AML-193 (cell line): Measurements from ENCODE around the gene CLDN22.

Experiments
- DNase-seq, 2 experiments: peaks; one replicate each; lab custom pipeline; 2025; lab: John Stamatoyannopoulos, UW

CLDN22 gene

GRCh38 chr4:183321516-183321915 lies 1.4 kb upstream of the CLDN22 start:
- no peak for DNase-seq

- DNase-seq, result no peak
These were observed 1.0 kb upstream of the CLDN22 start for GRCh38 chr4:183321079-183321478.

GRCh38 chr4:183318656-183319055 lies 1.4 kb downstream of the CLDN22 start:
- no peak for DNase-seq

GRCh38 chr4:183314806-183315205 lies 5.3 kb downstream of the CLDN22 start:
- no peak for DNase-seq

DNA sequence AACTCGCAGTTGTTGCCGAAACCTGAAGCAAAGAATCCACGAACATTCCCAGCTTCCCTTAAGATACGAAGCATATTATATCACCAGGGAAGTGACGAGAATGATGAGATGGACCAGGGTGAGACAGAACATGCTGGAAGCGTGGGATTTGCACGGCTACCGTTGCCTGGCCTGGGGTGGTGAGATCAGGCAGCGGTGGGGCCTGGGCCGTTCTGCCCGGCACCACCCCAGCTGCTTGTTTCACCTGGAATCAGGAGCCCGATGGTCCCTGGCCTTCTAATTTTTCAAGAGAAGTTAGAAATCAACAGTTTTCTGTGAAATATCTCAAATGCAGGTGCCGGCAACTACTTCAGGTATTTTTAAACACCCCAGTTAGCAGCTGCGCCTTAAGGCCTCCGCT lies 5.7 kb downstream of the CLDN22 start:
- no peak for DNase-seq

DNA sequence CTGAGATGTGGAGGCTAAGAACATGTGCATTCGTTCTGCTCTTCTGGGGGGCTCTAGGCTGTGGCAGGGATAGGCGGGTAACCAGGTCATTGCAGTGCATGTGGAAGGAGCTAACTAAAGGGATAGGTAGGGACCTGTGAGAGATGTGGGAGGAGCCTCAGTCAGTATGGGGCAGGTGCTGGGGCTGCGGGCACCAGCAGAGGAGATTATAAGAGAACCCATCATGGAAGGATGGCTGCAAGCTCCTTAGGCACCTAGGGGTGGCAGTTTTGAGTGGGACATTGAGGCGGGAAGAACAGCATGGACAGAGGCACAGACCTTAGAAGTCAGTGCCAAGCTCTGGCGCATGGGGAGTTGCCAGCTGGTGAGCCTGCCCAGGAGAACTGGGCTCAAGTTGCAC lies 7.2 kb downstream of the CLDN22 start:
- no peak for DNase-seq

DNA sequence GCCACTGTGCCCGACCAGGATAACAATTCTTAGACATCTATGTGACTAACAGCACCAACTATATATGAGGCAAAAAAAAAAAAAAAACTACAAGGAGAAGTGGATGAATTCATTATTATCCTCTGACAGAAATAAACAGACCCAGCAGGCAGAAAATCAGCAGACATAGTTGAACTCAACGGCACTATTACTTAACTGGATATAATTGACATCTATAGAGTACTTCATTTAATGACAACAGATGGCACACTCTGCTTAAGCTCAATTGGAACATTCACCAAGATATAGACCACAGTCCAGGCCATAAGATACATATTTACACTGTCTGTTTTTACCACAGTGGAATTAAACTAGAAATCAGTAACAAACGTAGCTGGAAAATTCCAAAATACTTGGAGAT lies 13.3 kb downstream of the CLDN22 start:
- DNase-seq, result no peak

DNA sequence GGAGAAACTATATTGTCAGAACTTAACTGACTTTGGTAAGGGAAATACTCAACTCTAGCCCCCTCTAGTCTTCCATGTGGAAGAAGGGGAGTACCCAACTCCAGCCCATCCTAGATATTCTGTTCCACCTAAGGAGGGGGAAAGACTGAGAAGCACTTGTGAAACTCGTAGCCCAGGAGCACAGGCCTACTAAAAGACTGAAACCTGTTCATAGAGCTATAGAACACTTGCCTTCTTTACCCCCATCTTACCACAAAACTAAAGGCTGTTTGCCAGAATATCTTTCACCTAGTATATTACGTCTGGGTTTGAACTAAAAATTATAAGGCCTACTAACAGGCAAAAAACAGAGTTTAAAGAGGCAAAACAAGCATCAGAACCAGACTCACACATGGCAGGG lies 15.5 kb downstream of the CLDN22 start:
- DNase-seq, result no peak

GRCh38 chr4:183304067-183304466 lies 16.0 kb downstream of the CLDN22 start:
- DNase-seq, result no peak

DNA sequence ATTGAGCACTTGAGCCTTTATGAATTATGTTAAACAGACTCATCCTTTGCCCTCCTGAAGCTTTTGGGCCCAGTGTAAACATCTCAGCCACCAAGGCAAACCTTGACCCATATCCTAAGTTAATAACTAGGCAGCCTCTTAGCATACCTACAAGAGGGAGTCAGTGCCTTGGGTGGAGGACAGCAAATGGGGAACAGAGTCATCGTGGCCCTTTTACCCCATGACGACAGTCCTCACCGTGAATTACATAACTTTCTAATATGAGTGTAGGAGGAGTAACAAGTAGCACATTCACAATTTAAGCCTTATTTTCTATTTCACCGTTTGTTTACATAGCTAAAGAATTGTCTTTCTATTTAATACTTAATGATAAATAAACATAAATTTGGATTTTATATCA lies 16.8 kb downstream of the CLDN22 start:
- no peak for DNase-seq

DNA sequence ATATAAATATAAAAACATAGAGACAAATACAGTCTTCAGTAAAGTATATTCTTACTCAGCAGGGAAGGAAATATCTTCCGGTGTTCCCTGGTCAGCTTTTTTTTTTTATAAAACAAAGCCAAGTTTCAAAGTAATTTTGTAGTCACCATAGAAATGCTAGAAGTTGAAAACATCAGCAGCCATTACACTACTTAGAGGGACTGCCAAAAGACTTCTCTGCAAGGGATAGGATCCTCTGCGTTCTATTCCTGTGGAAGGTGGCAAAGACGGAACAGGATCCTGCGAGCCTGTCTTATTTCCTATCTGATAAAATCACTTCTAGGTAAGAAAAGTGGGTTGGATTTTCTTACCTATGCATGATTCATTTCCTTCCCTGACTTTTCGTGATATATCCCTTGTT lies 19.4 kb downstream of the CLDN22 start:
- no peak for DNase-seq

- no peak for DNase-seq
These were observed 20.0 kb downstream of the CLDN22 start for GRCh38 chr4:183300070-183300469.

GRCh38 chr4:183299464-183299863 lies 20.6 kb downstream of the CLDN22 start:
- no peak for DNase-seq

GRCh38 chr4:183297675-183298074 lies 22.4 kb downstream of the CLDN22 start:
- no peak for DNase-seq

- no peak for DNase-seq
These were observed 24.4 kb downstream of the CLDN22 start for GRCh38 chr4:183295711-183296110.

DNA sequence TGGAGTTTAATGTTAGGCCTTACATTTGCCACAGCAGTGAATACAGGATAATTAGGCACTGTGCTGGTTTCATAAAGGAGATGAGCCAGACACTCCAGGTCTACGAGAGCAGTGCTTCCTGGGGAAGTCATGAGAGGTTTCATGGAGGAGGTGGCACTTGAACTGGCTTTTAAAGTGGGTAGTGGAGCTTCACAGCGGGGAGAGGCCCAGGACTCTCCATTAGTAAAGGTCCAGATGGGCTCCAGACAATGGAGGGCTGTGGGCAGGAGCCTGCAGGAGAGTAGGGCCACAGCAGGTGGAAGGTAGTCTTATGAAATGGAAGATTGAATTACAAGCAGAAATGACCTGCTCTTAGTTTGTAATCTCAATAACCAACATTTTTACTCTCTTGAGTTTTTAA lies 29.0 kb downstream of the CLDN22 start:
- no peak for DNase-seq

DNA sequence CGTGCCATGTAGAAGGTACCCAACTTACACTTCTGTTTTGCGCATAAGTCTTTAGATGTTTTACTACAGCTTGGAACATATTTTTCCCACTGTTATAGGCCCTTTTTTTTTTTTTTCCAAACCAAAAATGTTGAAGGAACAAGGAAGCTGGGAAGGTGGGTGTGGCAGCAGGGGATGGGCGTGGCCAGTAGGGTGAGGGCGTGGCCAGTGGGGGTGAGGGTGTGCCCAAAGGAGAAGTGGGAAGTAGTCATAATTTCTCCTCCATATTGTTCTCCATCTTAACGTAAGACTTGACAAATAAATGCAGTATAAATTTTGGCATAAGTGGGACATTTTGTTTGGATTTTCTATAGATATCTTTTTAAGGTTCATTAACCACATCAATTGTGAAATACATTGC lies 30.4 kb downstream of the CLDN22 start:
- no peak for DNase-seq

DNA sequence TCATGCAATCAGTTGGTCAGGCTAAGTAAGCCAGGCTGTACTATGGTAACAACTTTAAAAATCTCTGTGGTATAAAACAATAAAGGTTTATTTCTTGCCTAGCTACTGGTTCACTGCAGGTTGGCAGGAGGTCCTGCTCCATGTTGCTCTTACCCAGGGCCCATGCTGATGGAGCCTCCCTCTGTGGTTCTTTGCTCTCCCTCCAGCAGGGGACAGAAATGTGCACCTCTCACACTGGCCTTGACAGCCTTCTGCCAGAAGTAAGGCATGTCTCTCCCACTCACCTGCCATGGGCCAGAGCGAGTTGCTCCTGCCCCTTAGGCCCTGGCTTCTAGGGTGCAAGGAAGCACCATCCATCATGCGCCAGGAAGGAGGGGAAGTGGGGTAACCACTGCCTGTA lies 31.1 kb downstream of the CLDN22 start:
- no peak for DNase-seq

GRCh38 chr4:183287677-183288076 lies 32.4 kb downstream of the CLDN22 start:
- DNase-seq, result no peak

- DNase-seq, result no peak
These were observed 32.8 kb downstream of the CLDN22 start for GRCh38 chr4:183287309-183287659.

DNA sequence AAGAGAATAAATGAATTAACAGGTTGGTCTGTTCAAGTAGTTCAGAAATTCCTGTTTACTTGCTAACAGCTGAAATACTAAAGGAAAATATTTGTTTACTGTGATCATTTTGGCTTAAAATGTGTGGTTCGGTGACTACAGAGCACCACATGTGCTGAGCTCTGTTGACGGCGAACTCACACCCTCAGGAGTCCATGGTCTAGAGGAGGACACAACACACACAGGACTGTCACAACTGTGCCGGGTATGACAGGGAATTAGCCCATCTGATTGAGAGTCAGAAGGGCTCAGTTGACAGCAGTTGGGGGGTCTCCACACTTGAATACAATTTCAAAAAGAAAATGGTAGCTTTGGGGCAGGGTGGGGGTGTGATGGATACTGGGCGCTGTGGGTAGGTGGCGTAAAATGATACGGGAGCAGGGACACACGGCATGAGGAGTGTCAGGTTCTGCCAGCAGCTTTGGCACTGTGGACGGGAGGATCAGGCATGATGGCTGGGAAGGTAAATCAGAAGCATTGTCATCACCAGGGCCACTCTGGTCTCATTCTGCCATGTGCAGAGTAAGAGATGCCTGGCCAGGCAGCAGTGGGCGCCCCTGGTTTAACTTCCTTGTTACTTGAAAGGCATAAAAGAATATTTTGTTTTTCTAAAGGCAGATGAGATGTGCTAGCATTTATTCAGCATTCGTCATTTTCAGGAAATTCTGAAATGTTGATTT lies 33.3 kb downstream of the CLDN22 start:
- DNase-seq, result no peak

GRCh38 chr4:183285886-183286285 lies 34.2 kb downstream of the CLDN22 start:
- DNase-seq, result no peak

GRCh38 chr4:183284965-183285364 lies 35.1 kb downstream of the CLDN22 start:
- DNase-seq, result no peak

DNA sequence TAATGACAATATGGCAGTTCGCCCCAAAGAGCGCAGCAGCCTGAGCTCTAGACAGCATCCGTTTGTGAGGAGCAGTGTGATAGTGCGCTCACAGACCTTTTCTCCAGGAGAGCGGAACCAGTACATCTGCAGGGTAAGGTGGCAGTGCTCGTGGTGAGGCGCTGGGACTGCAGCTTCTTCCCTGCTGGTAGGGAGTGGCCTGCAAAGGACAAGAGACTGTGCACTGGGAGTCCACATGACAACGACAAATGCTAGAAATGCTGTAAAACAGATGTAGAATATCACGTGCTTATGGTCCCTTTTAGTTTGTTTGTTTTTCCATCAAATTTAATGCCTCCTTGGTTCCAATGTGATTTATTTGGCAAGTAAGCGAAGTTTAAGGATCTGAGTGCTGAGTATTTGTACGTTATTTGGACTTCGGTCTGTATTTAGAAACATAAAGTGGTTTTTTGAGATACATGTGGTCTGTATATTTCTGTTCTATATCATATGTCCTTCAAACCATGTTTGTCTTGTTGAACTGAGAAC lies 35.8 kb downstream of the CLDN22 start:
- DNase-seq, result no peak
